K562 (cell line): ENCODE results near the gene FAM180B. TPM values are rescaled to one million over a fixed set of nuclear protein-coding genes. Genes with fewer than 3 reads are reported as not detected.

Experiments used
- ATAC-seq: fragments of 200-7000 bp; cut with Tn5 transposase; 3 replicates; pipeline ENCODE4 v1.9.1; 2020; ENCODE audit warnings: moderate library complexity
- BruUV-seq: library from RNA; stranded (reverse); fragments of 400-500 nt; replicated peaks from 2 replicates; lab custom pipeline; 2021; lab: Mats Ljungman, UMichigan
- CTCF ChIA-PET: fragments of 300-600 bp; formaldehyde crosslinking; extraction: SDS; loops from one replicate; lab custom pipeline; 2021; ENCODE audit warnings: low intra/inter-chr PET ratio; lab: Yijun Ruan, JAX
- POLR2A ChIA-PET: fragments of 300-600, 350-650 bp; sonication (Branson Sonifier 250); formaldehyde crosslinking; extraction: SDS; loops from one replicate; lab custom pipeline; 2021; ENCODE audit warnings: antibody characterized with exemption, inconsistent platforms; lab: Yijun Ruan, JAX
- DNase-seq, 4 experiments: peaks; one replicate each; pipeline versions ENCODE4 v3.0.0 to v3.0.0-alpha.2; 2011 to 2018; ENCODE audit warnings: low spot score in 3 of 4, mixed read lengths in 3 of 4; ENCODE audit errors: extremely low read depth in 1 of 4
- FAIRE-seq: peaks from 2 replicates; lab custom pipeline; 2011; peaks lifted over from hg19 to GRCh38; lab: Jason Lieb, UNC
- H2AFZ ChIP-seq: 2 replicates; pipeline ENCODE4 v1.6.0; 2011; ENCODE audit warnings: low read depth, low read length, control low read depth, inconsistent platforms
- H3K27ac ChIP-seq: fragments of 200-600 bp; 3 replicates; pipeline ENCODE4 v1.8.0; 2011; ENCODE audit warnings: low read depth, mild to moderate bottlenecking, control low read depth, inconsistent platforms, low read length, moderate library complexity, mixed read lengths; ENCODE audit errors: extremely low read depth
- H3K27me3 ChIP-seq, 2 experiments: fragments of 300-600 bp in 1 of 2; 2 replicates in 1 of 2; 3 replicates in 1 of 2; pipeline versions ENCODE4 v1.6.0 to v1.8.0; 2011; ENCODE audit warnings: inconsistent platforms in 2 of 2, low read length in 2 of 2, mild to moderate bottlenecking in 1 of 2, mixed read lengths in 1 of 2, moderate library complexity in 1 of 2; ENCODE audit not compliant: control insufficient read depth in 2 of 2, insufficient read depth in 2 of 2
- H3K36me3 ChIP-seq: fragments of 300-600 bp; 3 replicates; pipeline ENCODE4 v1.8.0; 2011; ENCODE audit warnings: mild to moderate bottlenecking, low read length, inconsistent platforms; ENCODE audit not compliant: control insufficient read depth, insufficient read depth
- H3K4me1 ChIP-seq, 2 experiments: fragments of 200-600 bp in 1 of 2; replicated peaks in 1 of 2; 2 replicates in 1 of 2; 3 replicates in 1 of 2; pipeline versions ENCODE4 v1.5.1 to v1.8.0; 2011; ENCODE audit warnings: inconsistent platforms in 2 of 2, low read length in 2 of 2, mild to moderate bottlenecking in 1 of 2, mixed read lengths in 1 of 2, moderate library complexity in 1 of 2; ENCODE audit not compliant: control insufficient read depth in 2 of 2, insufficient read depth in 2 of 2
- H3K4me2 ChIP-seq: 2 replicates; pipeline ENCODE4 v1.6.1; 2011; ENCODE audit warnings: low read length, control low read depth, inconsistent platforms, mixed read lengths; ENCODE audit not compliant: insufficient read depth
- H3K4me3 ChIP-seq: fragments of 200-600 bp; sonication (generic), shearing (Covaris generic); 2 replicates; pipeline ENCODE4 v1.5.1; 2016; ENCODE audit warnings: control low read depth, inconsistent platforms
- H3K79me2 ChIP-seq: fragments of 200-600 bp; 3 replicates; pipeline ENCODE4 v1.8.0; 2011; ENCODE audit warnings: low read length, inconsistent platforms; ENCODE audit not compliant: control insufficient read depth, insufficient read depth
- H3K9ac ChIP-seq, 2 experiments: 2 replicates each; pipeline versions ENCODE4 v1.6.0 to v1.6.1; 2011; ENCODE audit warnings: low read depth in 2 of 2, low read length in 2 of 2, control low read depth in 1 of 2, inconsistent platforms in 1 of 2, mild to moderate bottlenecking in 1 of 2, mixed read lengths in 1 of 2; ENCODE audit not compliant: insufficient read depth in 1 of 2
- H3K9me1 ChIP-seq: one replicate; pipeline ENCODE4 v1.6.0; 2011; ENCODE audit warnings: inconsistent platforms, mild to moderate bottlenecking, low read length, moderate library complexity; ENCODE audit not compliant: control insufficient read depth, insufficient read depth
- H3K9me3 ChIP-seq: replicated peaks from 2 replicates; pipeline ENCODE4 v1.5.1; 2011; ENCODE audit warnings: low read depth, low read length, inconsistent platforms; ENCODE audit not compliant: control insufficient read depth, insufficient read depth
- H4K20me1 ChIP-seq: replicated peaks from 2 replicates; pipeline ENCODE4 v1.6.1; 2011; ENCODE audit warnings: low read length, inconsistent platforms, mixed read lengths; ENCODE audit not compliant: control insufficient read depth, insufficient read depth
- CBX3 ChIP-seq, 2 experiments: IDR thresholded peaks; 1 replicate in 1 of 2; 2 replicates in 1 of 2; pipeline ENCODE4 v1.6.1; 2012; ENCODE audit warnings: inconsistent platforms in 2 of 2, low read length in 2 of 2, borderline replicate concordance in 1 of 2, control low read depth in 1 of 2
- MEIS2 ChIP-seq: fragments of 450-650 bp; IDR thresholded peaks from 2 replicates; pipeline ENCODE4 v1.6.1; 2014; ENCODE audit warnings: mild to moderate bottlenecking; ENCODE audit not compliant: partially characterized antibody
- ZBTB17 ChIP-seq: fragments of 450-650 bp; formaldehyde crosslinking; IDR thresholded peaks from 2 replicates; pipeline ENCODE4 v1.4.0; 2020; ENCODE audit warnings: mild to moderate bottlenecking
- WGBS: fragments of 100-300 bp; shearing (Covaris generic); methylation state at CpG from one replicate; pipeline ENCODE4 v1.1.6; 2016; ENCODE audit warnings: low coverage, mixed read lengths; ENCODE audit not compliant: insufficient coverage; ENCODE audit errors: missing lambda C conversion rate; 5-methylcytosine and 5-hydroxymethylcytosine counted together
- in situ Hi-C: fragments of 300-500 bp; cut with MboI; formaldehyde crosslinking; loops from 4 replicates; pipeline ENCODE4 v1.15.0; 2018; ENCODE audit warnings: inconsistent platforms, mixed read lengths
- intact Hi-C: fragments of 100-400 bp; cut with micrococcal nuclease; formaldehyde crosslinking; loops from 2 replicates; pipeline ENCODE4 v1.14.2; 2022
- polyA plus RNA-seq, 8 experiments: library from polyadenylated mRNA; depleted of rRNA in 4 of 8; stranded (reverse) in 5 of 8; unstranded in 3 of 8; fragments of >200 nt; fragmentation: Nextera tagmentation in 2 of 8; fragmentation: Illumina TruSeq in 1 of 8; extraction: Ambion mirVana in 2 of 8; extraction: Trizol in 1 of 8; gene quantifications; 2 replicates each; pipeline versions ENCODE4 v1.2.1 to v1.2.3, GENCODE V29; 2011 to 2014; ENCODE audit warnings: inconsistent platforms in 1 of 8, missing spikeins in 1 of 8
- total RNA-seq, 7 experiments: library from RNA; depleted of rRNA in 6 of 7; stranded (reverse); fragments of >200 nt in 6 of 7; fragmentation: Illumina TruSeq in 2 of 7; extraction: Trizol in 2 of 7; gene quantifications; 2 replicates each; pipeline versions ENCODE4 v1.2.1 to v1.2.3, GENCODE V29; 2011 to 2021; ENCODE audit warnings: low replicate concordance in 1 of 7
- TF ChIP-seq, protein P1 (sequence below), 2 experiments: IDR thresholded peaks in 1 of 2; conservative IDR thresholded peaks in 1 of 2; 2 replicates each; pipeline ENCODE4 v1.6.1; 2016; ENCODE audit warnings: low read depth in 2 of 2, mild to moderate bottlenecking in 1 of 2, missing compliant biosample characterization in 1 of 2, missing genetic modification characterization in 1 of 2, moderate library complexity in 1 of 2
- TF ChIP-seq, protein P2 (sequence below): sonication (generic); IDR thresholded peaks from 2 replicates; pipeline ENCODE4 v1.6.1; 2016

Gene FAM180B
- total and polyA plus RNA-seq, 9 of the 15 experiments (the other 6 are each of a cell fraction or from before 2014, with no cell fraction given): 0.05 to 0.14 TPM; not detected in 7

DNA sequence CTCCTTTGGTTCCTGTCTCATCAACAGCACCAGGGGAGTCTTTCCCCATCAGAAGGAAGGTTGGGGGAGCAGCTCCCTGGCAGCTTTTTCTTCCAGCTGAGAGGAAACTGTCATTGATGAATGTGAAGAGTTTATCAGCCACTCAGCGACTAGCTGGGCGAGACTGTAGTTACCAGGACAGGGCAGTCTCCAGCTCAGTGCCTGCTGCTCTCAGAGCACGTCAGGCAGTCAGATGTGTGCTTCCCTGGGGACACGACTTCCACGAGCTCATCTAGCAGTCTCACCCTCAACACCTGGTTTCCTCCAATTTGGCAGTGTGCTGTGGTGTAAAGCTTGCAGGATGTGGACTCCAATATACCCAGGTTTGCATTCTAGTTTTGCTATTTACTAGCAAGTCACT is 20.3 kb downstream of the FAM180B start:
- intact Hi-C loops (no loop called here), in situ Hi-C loops (no loop called here)
- peaks cover 6% of the 10 kb centered on the region for H4K20me1 ChIP-seq
- H3K4me1 ChIP-seq: peaks cover 4 to 15% of the 10 kb centered on the region in 2 experiments; a peak in 4 of 5 replicates
- DNase-seq: no peak
- no peak overlapping the region for H2AFZ ChIP-seq
- ChIA-PET POLR2A (interaction anchor here (1.0 to 2.4 kb wide), 7 partner anchors 8 to 29 kb away, joined by 3 to 9 read pairs (median 4); partner anchors contain the start of gene FAM180B), CTCF (no interaction called here)
- 0% methylated on average over 5 of the region's 5 CpGs for WGBS
- no peak overlapping the region for H3K4me2 ChIP-seq
- no peaks in the 10 kb centered on the region for H3K79me2 ChIP-seq
- peak; percentile 25; the same call in 2 of the 3 replicates for ATAC-seq
- H3K9ac ChIP-seq: 0 out of 4 replicates have a peak overlapping the region, but pooled peaks of 1 of the 2 experiments have one; percentile 60
- no peak overlapping the region for H3K27ac ChIP-seq
- no peaks in the 10 kb centered on the region for H3K9me1 ChIP-seq
- TF ChIP-seq MEIS2 (peak; percentile 47), ZBTB17 (no peak), CBX3 (IDR thresholded peaks at IDR 0.05; ENCODE audit: borderline replicate concordance in 1 of 2, low read length in 2 of 2) (no peak)
- TF ChIP-seq, protein P1, sequence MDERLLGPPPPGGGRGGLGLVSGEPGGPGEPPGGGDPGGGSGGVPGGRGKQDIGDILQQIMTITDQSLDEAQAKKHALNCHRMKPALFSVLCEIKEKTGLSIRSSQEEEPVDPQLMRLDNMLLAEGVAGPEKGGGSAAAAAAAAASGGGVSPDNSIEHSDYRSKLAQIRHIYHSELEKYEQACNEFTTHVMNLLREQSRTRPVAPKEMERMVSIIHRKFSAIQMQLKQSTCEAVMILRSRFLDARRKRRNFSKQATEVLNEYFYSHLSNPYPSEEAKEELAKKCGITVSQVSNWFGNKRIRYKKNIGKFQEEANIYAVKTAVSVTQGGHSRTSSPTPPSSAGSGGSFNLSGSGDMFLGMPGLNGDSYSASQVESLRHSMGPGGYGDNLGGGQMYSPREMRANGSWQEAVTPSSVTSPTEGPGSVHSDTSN (CRISPR knock-in tag; IDR thresholded peaks at IDR 0.05; ENCODE audit: low read depth): no peak
- TF ChIP-seq, protein P1 (tag; conservative IDR thresholded peaks at IDR 0.05; ENCODE audit: low read depth): peak; percentile 67
- TF ChIP-seq, protein P2, sequence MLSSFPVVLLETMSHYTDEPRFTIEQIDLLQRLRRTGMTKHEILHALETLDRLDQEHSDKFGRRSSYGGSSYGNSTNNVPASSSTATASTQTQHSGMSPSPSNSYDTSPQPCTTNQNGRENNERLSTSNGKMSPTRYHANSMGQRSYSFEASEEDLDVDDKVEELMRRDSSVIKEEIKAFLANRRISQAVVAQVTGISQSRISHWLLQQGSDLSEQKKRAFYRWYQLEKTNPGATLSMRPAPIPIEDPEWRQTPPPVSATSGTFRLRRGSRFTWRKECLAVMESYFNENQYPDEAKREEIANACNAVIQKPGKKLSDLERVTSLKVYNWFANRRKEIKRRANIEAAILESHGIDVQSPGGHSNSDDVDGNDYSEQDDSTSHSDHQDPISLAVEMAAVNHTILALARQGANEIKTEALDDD: peak; percentile 47; the same call in 1 of the 2 replicates
- no peak overlapping the region for H3K4me3 ChIP-seq
- FAIRE-seq: no peak
- no peaks in the 10 kb centered on the region for H3K9me3 ChIP-seq
- no peaks in the 10 kb centered on the region for H3K36me3 ChIP-seq
- BruUV-seq: no TSS peak
- H3K27me3 ChIP-seq: peaks cover 18 to 21% of the 10 kb centered on the region in 2 experiments; a peak in 4 of 5 replicates
